NT2/D1 (cell line): ENCODE results near the gene SMIM22.

Experiments used
- DNase-seq: peaks from one replicate; pipeline ENCODE4 v3.0.0-alpha.2; 2011; ENCODE audit warnings: low read depth, low spot score
- H3K27me3 ChIP-seq: 2 replicates; pipeline ENCODE4 v1.6.0; 2011; ENCODE audit warnings: mild to moderate bottlenecking; ENCODE audit not compliant: insufficient read length, insufficient read depth
- H3K36me3 ChIP-seq: 2 replicates; pipeline ENCODE4 v1.6.1; 2011; ENCODE audit warnings: mild to moderate bottlenecking, low read length, mixed read lengths; ENCODE audit not compliant: insufficient read depth, insufficient read length
- H3K4me1 ChIP-seq: 2 replicates; pipeline ENCODE4 v1.5.1; 2011; ENCODE audit not compliant: insufficient read depth, insufficient read length
- H3K4me3 ChIP-seq: 2 replicates; pipeline ENCODE4 v1.5.1; 2011; ENCODE audit warnings: low read depth; ENCODE audit not compliant: insufficient read length
- H3K9ac ChIP-seq: 2 replicates; pipeline ENCODE4 v1.6.0; 2011; ENCODE audit warnings: low read depth; ENCODE audit not compliant: insufficient read length
- H3K9me3 ChIP-seq: 2 replicates; pipeline ENCODE4 v1.5.1; 2011; ENCODE audit warnings: mild to moderate bottlenecking, low read length; ENCODE audit not compliant: insufficient read depth
- SUZ12 ChIP-seq: IDR thresholded peaks from 2 replicates; pipeline ENCODE4 v1.6.1; 2011; ENCODE audit not compliant: insufficient read length, insufficient read depth; ENCODE audit errors: extremely low read depth
- YY1 ChIP-seq: IDR thresholded peaks from 2 replicates; pipeline ENCODE4 v1.6.1; 2011; ENCODE audit not compliant: insufficient read length, insufficient read depth
- ZNF274 ChIP-seq: IDR thresholded peaks from 2 replicates; pipeline ENCODE4 v1.6.1; 2011; ENCODE audit warnings: mild to moderate bottlenecking, low read depth, low read length

Gene SMIM22

GRCh38 chr16:4765511-4766474, 29.4 kb upstream of the SMIM22 start:
- TF ChIP-seq YY1 = no peak
- no peak for TF ChIP-seq ZNF274
- TF ChIP-seq SUZ12 = no peak
- H3K27me3 ChIP-seq = no peaks in the 10 kb centered on the region
- H3K4me3 ChIP-seq = peak overlapping the region; percentile 94
- no peak for DNase-seq
- H3K9ac ChIP-seq = peak overlapping the region; percentile 98
- H3K9me3 ChIP-seq = no peaks in the 10 kb centered on the region
- H3K36me3 ChIP-seq = peaks cover 47% of the 10 kb centered on the region
- H3K4me1 ChIP-seq = peaks cover 13% of the 10 kb centered on the region

GRCh38 chr16:4766875-4767628, 28.1 kb upstream of the SMIM22 start, which contains the start of gene ZNF500:
Gene ZNF500, minus strand, starts transcription at chr16:4767162. Its CDS starts 1,184 bp downstream, at chr16:4765978.
- Histone ChIP-seq H3K9me3 (no peaks in the 10 kb centered on the region), H3K4me3 (peak within 1 kb of the TSS; percentile 94), H3K9ac (peak within 1 kb of the TSS; percentile 98), H3K27me3 (no peaks in the 10 kb centered on the region), H3K4me1 (peaks cover 13% of the 10 kb centered on the region), H3K36me3 (peaks cover 37% of the 10 kb centered on the region)
- DNase-seq = peak; percentile 96
- TF ChIP-seq YY1 (no peak), SUZ12 (no peak), ZNF274 (no peak)

- H3K36me3 ChIP-seq = peaks cover 28% of the 10 kb centered on the region
These were observed 27.2 kb upstream of the SMIM22 start for GRCh38 chr16:4767872-4768548.

GRCh38 chr16:4768549-4769305, 26.4 kb upstream of the SMIM22 start:
- no peaks in the 10 kb centered on the region for H3K27me3 ChIP-seq
- DNase-seq = peak; percentile 97
- H3K4me1 ChIP-seq = peaks cover 13% of the 10 kb centered on the region
- peaks cover 21% of the 10 kb centered on the region for H3K36me3 ChIP-seq
- peak overlapping the region; percentile 85 for H3K9ac ChIP-seq
- H3K9me3 ChIP-seq = no peaks in the 10 kb centered on the region
- peak overlapping the region; percentile 94 for H3K4me3 ChIP-seq
- TF ChIP-seq YY1 (no peak), SUZ12 (no peak), ZNF274 (no peak)

More at GRCh38 chr16:4767872-4768548, 27.2 kb upstream of the SMIM22 start:
- Histone ChIP-seq H3K9ac (peak overlapping the region; percentile 85), H3K27me3 (no peaks in the 10 kb centered on the region), H3K9me3 (no peaks in the 10 kb centered on the region), H3K4me3 (peak overlapping the region; percentile 94), H3K4me1 (peaks cover 13% of the 10 kb centered on the region)
- no peak for DNase-seq
- TF ChIP-seq ZNF274 = no peak
- TF ChIP-seq YY1 = no peak
- TF ChIP-seq SUZ12 = no peak

GRCh38 chr16:4769306-4769638, 25.9 kb upstream of the SMIM22 start:
- Histone ChIP-seq H3K4me1 (peaks cover 13% of the 10 kb centered on the region), H3K27me3 (no peaks in the 10 kb centered on the region), H3K9me3 (no peaks in the 10 kb centered on the region), H3K4me3 (peak overlapping the region; percentile 31), H3K36me3 (peaks cover 15% of the 10 kb centered on the region), H3K9ac (peak overlapping the region; percentile 62)
- DNase-seq = no peak
- TF ChIP-seq SUZ12 (no peak), ZNF274 (no peak), YY1 (no peak)

- Histone ChIP-seq H3K4me3 (no peak overlapping the region), H3K27me3 (no peaks in the 10 kb centered on the region), H3K9me3 (peaks cover 6% of the 10 kb centered on the region; the same call in 1 of the 2 replicates), H3K4me1 (peaks cover 5% of the 10 kb centered on the region), H3K36me3 (no peaks in the 10 kb centered on the region), H3K9ac (no peak overlapping the region)
- DNase-seq = no peak
- TF ChIP-seq YY1 (no peak), ZNF274 (no peak), SUZ12 (no peak)
These were observed 23.5 kb upstream of the SMIM22 start for GRCh38 chr16:4771646-4772045.
